HEK293 (cell line): ENCODE data around the gene ISX.

Experiments used
- HOXC10 ChIP-seq: sonication (generic); formaldehyde crosslinking; IDR thresholded peaks from 2 replicates; pipeline ENCODE4 v1.8.1; 2023; ENCODE audit warnings: mild to moderate bottlenecking, missing genetic modification reagents
- HOXD13 ChIP-seq: sonication (generic); formaldehyde crosslinking; IDR thresholded peaks from 2 replicates; pipeline ENCODE4 v1.8.0; 2022; ENCODE audit warnings: missing genetic modification reagents, borderline replicate concordance
- IKZF3 ChIP-seq: fragments of 450-650 bp; IDR thresholded peaks from 2 replicates; pipeline ENCODE4 v1.5.0; 2018; ENCODE audit warnings: missing biosample characterization, mild to moderate bottlenecking, missing genetic modification characterization, moderate library complexity
- MYNN ChIP-seq: fragments of 450-650 bp; formaldehyde crosslinking; IDR thresholded peaks from 2 replicates; pipeline ENCODE4 v1.5.1; 2016; ENCODE audit warnings: missing biosample characterization, missing genetic modification characterization, borderline replicate concordance
- SP2 ChIP-seq: fragments of 450-650 bp; formaldehyde crosslinking; IDR thresholded peaks from 2 replicates; pipeline ENCODE4 v1.5.1; 2016; ENCODE audit warnings: missing biosample characterization, missing genetic modification characterization
- ZBTB1 ChIP-seq: fragments of 450-650 bp; formaldehyde crosslinking; IDR thresholded peaks from 2 replicates; pipeline ENCODE4 v1.5.1; 2016; ENCODE audit warnings: missing biosample characterization, missing genetic modification characterization
- ZFP37 ChIP-seq: fragments of 450-650 bp; formaldehyde crosslinking; IDR thresholded peaks from 2 replicates; pipeline ENCODE4 v1.5.1; 2016; ENCODE audit warnings: missing biosample characterization, missing genetic modification characterization
- ZFP69B ChIP-seq: fragments of 450-650 bp; formaldehyde crosslinking; IDR thresholded peaks from 2 replicates; pipeline ENCODE4 v1.5.1; 2016; ENCODE audit warnings: missing biosample characterization, missing genetic modification characterization
- ZNF10 ChIP-seq: fragments of 450-650 bp; formaldehyde crosslinking; IDR thresholded peaks from 2 replicates; pipeline ENCODE4 v1.5.1; 2017; ENCODE audit warnings: missing biosample characterization, missing genetic modification characterization
- ZNF175 ChIP-seq: fragments of 450-650 bp; formaldehyde crosslinking; IDR thresholded peaks from 2 replicates; pipeline ENCODE4 v1.5.1; 2016; ENCODE audit warnings: missing biosample characterization, missing genetic modification characterization
- ZNF2 ChIP-seq: fragments of 450-650 bp; formaldehyde crosslinking; IDR thresholded peaks from 2 replicates; pipeline ENCODE4 v1.5.1; 2016; ENCODE audit warnings: missing biosample characterization, missing genetic modification characterization
- ZNF239 ChIP-seq: fragments of 450-650 bp; formaldehyde crosslinking; IDR thresholded peaks from 2 replicates; pipeline ENCODE4 v1.5.1; 2016; ENCODE audit warnings: missing biosample characterization, missing genetic modification characterization
- ZNF248 ChIP-seq: fragments of 450-650 bp; formaldehyde crosslinking; IDR thresholded peaks from 2 replicates; pipeline ENCODE4 v1.5.1; 2017; ENCODE audit warnings: missing biosample characterization, missing genetic modification characterization
- ZNF292 ChIP-seq: fragments of 450-650 bp; formaldehyde crosslinking; IDR thresholded peaks from 2 replicates; pipeline ENCODE4 v1.5.1; 2016; ENCODE audit warnings: low read depth, missing biosample characterization, missing genetic modification characterization, borderline replicate concordance
- ZNF37A ChIP-seq: fragments of 450-650 bp; IDR thresholded peaks from 2 replicates; pipeline ENCODE4 v1.5.1; 2018; ENCODE audit warnings: missing biosample characterization, missing genetic modification characterization
- ZNF530 ChIP-seq: fragments of 450-650 bp; formaldehyde crosslinking; IDR thresholded peaks from 2 replicates; pipeline ENCODE4 v1.5.1; 2016; ENCODE audit warnings: low read depth, missing biosample characterization, missing genetic modification characterization
- ZNF560 ChIP-seq: fragments of 450-650 bp; formaldehyde crosslinking; IDR thresholded peaks from 2 replicates; pipeline ENCODE4 v1.5.1; 2017; ENCODE audit warnings: missing biosample characterization, missing genetic modification characterization, borderline replicate concordance
- ZNF76 ChIP-seq: fragments of 450-650 bp; formaldehyde crosslinking; IDR thresholded peaks from 2 replicates; pipeline ENCODE4; 2016; ENCODE audit warnings: low read depth, missing biosample characterization, missing genetic modification characterization, borderline replicate concordance
- ZNF768 ChIP-seq: fragments of 450-650 bp; formaldehyde crosslinking; IDR thresholded peaks from 2 replicates; pipeline ENCODE4 v1.5.1; 2018; ENCODE audit warnings: missing biosample characterization, mild to moderate bottlenecking, missing genetic modification characterization
- ZSCAN16 ChIP-seq: fragments of 450-650 bp; formaldehyde crosslinking; IDR thresholded peaks from 2 replicates; pipeline ENCODE4 v1.5.1; 2016; ENCODE audit warnings: missing biosample characterization, missing genetic modification characterization
- TF ChIP-seq, protein P1 (sequence below): fragments of 450-650 bp; formaldehyde crosslinking; IDR thresholded peaks from 2 replicates; pipeline ENCODE4 v1.5.1; 2017; ENCODE audit warnings: missing biosample characterization, missing genetic modification characterization
- TF ChIP-seq, protein P2 (sequence below): fragments of 450-650 bp; formaldehyde crosslinking; IDR thresholded peaks from 2 replicates; pipeline ENCODE4 v1.5.1; 2016; ENCODE audit warnings: missing biosample characterization, missing genetic modification characterization, borderline replicate concordance
- TF ChIP-seq, protein P3 (sequence below): fragments of 450-650 bp; formaldehyde crosslinking; IDR thresholded peaks from 2 replicates; pipeline ENCODE4 v1.5.1; 2016; ENCODE audit warnings: missing biosample characterization, missing genetic modification characterization
- TF ChIP-seq, protein P4 (sequence below): fragments of 450-650 bp; formaldehyde crosslinking; IDR thresholded peaks from 2 replicates; pipeline ENCODE4 v1.5.1; 2016; ENCODE audit warnings: missing biosample characterization, missing genetic modification characterization, borderline replicate concordance
- TF ChIP-seq, protein P5 (sequence below): fragments of 450-650 bp; formaldehyde crosslinking; IDR thresholded peaks from 2 replicates; pipeline ENCODE4 v1.5.1; 2016; ENCODE audit warnings: missing biosample characterization, missing genetic modification characterization

Gene ISX

DNA sequence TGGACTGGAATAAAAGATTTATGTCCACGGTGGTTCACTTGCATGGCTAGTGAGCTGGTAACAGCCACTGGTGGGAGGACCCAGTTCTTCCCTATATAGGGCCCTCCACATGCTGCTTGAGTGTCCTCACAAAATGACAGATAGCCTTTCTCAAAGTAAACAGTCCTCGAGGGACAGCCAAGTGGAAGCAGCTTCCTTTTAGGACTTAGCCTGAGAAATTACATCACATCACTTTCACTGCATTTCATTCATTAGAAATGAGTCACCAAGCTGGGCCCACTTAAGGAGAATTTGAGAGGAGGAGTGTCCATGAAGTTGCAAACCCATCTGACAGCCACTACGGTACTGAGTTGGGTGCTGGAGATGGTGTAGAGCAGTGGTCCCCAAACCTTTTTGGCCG is 7.0 kb downstream of the ISX start (continued):
- TF ChIP-seq, protein P1, sequence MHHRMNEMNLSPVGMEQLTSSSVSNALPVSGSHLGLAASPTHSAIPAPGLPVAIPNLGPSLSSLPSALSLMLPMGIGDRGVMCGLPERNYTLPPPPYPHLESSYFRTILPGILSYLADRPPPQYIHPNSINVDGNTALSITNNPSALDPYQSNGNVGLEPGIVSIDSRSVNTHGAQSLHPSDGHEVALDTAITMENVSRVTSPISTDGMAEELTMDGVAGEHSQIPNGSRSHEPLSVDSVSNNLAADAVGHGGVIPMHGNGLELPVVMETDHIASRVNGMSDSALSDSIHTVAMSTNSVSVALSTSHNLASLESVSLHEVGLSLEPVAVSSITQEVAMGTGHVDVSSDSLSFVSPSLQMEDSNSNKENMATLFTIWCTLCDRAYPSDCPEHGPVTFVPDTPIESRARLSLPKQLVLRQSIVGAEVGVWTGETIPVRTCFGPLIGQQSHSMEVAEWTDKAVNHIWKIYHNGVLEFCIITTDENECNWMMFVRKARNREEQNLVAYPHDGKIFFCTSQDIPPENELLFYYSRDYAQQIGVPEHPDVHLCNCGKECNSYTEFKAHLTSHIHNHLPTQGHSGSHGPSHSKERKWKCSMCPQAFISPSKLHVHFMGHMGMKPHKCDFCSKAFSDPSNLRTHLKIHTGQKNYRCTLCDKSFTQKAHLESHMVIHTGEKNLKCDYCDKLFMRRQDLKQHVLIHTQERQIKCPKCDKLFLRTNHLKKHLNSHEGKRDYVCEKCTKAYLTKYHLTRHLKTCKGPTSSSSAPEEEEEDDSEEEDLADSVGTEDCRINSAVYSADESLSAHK = no peak
- TF ChIP-seq ZNF560 (tag by site-specific recombination) (no peak), MYNN (tag by site-specific recombination) (no peak), ZBTB1 (no peak), HOXC10 (CRISPR knock-in tag) (no peak), HOXD13 (CRISPR knock-in tag) (no peak), ZNF530 (tag by site-specific recombination) (no peak), ZNF2 (tag by site-specific recombination) (no peak), ZNF239 (tag by site-specific recombination) (no peak), IKZF3 (tag by site-specific recombination) (no peak), ZFP69B (peak; percentile 98), ZNF768 (tag by site-specific recombination) (no peak), ZNF248 (tag by site-specific recombination) (no peak), ZNF175 (no peak), ZNF10 (no peak), ZNF37A (no peak), ZNF76 (tag by site-specific recombination) (no peak), SP2 (tag by site-specific recombination) (no peak), ZSCAN16 (no peak), ZNF292 (tag by site-specific recombination) (no peak), ZFP37 (tag by site-specific recombination) (no peak)
- TF ChIP-seq, protein P2, sequence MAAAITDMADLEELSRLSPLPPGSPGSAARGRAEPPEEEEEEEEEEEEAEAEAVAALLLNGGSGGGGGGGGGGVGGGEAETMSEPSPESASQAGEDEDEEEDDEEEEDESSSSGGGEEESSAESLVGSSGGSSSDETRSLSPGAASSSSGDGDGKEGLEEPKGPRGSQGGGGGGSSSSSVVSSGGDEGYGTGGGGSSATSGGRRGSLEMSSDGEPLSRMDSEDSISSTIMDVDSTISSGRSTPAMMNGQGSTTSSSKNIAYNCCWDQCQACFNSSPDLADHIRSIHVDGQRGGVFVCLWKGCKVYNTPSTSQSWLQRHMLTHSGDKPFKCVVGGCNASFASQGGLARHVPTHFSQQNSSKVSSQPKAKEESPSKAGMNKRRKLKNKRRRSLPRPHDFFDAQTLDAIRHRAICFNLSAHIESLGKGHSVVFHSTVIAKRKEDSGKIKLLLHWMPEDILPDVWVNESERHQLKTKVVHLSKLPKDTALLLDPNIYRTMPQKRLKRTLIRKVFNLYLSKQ (tag by site-specific recombination) = no peak
- TF ChIP-seq, protein P3, sequence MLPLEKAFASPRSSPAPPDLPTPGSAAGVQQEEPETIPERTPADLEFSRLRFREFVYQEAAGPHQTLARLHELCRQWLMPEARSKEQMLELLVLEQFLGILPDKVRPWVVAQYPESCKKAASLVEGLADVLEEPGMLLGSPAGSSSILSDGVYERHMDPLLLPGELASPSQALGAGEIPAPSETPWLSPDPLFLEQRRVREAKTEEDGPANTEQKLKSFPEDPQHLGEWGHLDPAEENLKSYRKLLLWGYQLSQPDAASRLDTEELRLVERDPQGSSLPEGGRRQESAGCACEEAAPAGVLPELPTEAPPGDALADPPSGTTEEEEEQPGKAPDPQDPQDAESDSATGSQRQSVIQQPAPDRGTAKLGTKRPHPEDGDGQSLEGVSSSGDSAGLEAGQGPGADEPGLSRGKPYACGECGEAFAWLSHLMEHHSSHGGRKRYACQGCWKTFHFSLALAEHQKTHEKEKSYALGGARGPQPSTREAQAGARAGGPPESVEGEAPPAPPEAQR = no peak
- TF ChIP-seq, protein P4, sequence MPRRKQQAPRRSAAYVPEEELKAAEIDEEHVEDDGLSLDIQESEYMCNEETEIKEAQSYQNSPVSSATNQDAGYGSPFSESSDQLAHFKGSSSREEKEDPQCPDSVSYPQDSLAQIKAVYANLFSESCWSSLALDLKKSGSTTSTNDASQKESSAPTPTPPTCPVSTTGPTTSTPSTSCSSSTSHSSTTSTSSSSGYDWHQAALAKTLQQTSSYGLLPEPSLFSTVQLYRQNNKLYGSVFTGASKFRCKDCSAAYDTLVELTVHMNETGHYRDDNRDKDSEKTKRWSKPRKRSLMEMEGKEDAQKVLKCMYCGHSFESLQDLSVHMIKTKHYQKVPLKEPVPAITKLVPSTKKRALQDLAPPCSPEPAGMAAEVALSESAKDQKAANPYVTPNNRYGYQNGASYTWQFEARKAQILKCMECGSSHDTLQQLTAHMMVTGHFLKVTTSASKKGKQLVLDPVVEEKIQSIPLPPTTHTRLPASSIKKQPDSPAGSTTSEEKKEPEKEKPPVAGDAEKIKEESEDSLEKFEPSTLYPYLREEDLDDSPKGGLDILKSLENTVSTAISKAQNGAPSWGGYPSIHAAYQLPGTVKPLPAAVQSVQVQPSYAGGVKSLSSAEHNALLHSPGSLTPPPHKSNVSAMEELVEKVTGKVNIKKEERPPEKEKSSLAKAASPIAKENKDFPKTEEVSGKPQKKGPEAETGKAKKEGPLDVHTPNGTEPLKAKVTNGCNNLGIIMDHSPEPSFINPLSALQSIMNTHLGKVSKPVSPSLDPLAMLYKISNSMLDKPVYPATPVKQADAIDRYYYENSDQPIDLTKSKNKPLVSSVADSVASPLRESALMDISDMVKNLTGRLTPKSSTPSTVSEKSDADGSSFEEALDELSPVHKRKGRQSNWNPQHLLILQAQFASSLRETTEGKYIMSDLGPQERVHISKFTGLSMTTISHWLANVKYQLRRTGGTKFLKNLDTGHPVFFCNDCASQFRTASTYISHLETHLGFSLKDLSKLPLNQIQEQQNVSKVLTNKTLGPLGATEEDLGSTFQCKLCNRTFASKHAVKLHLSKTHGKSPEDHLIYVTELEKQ (tag by site-specific recombination) = no peak
- TF ChIP-seq, protein P5, sequence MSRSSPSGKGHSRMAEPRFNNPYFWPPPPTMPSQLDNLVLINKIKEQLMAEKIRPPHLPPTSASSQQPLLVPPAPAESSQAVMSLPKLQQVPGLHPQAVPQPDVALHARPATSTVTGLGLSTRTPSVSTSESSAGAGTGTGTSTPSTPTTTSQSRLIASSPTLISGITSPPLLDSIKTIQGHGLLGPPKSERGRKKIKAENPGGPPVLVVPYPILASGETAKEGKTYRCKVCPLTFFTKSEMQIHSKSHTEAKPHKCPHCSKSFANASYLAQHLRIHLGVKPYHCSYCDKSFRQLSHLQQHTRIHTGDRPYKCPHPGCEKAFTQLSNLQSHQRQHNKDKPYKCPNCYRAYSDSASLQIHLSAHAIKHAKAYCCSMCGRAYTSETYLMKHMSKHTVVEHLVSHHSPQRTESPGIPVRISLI = no peak
